ENCODE measurements around the gene ZNF552.

- TF ChIP-seq, protein P1, sequence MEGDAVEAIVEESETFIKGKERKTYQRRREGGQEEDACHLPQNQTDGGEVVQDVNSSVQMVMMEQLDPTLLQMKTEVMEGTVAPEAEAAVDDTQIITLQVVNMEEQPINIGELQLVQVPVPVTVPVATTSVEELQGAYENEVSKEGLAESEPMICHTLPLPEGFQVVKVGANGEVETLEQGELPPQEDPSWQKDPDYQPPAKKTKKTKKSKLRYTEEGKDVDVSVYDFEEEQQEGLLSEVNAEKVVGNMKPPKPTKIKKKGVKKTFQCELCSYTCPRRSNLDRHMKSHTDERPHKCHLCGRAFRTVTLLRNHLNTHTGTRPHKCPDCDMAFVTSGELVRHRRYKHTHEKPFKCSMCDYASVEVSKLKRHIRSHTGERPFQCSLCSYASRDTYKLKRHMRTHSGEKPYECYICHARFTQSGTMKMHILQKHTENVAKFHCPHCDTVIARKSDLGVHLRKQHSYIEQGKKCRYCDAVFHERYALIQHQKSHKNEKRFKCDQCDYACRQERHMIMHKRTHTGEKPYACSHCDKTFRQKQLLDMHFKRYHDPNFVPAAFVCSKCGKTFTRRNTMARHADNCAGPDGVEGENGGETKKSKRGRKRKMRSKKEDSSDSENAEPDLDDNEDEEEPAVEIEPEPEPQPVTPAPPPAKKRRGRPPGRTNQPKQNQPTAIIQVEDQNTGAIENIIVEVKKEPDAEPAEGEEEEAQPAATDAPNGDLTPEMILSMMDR (IDR thresholded peaks at IDR 0.05; ENCODE audit: low read depth, low read length), result no peak
- TF ChIP-seq EZH2phosphoT487 (IDR thresholded peaks at IDR 0.05; ENCODE audit: low read depth), result no peak
Measured at GRCh38 chr19:57813919-57814504, 701 bp downstream of the ZNF552 start.
